Testis (tissue), 3 donors: Measurements from ENCODE around the gene LTBP4. TPM values are rescaled to one million over a fixed set of nuclear protein-coding genes. Genes with fewer than 3 reads are reported as not detected.

Experiments
- DNase-seq: peaks from one replicate; pipeline ENCODE4 v3.0.0-alpha.2; 2019
- H3K27ac ChIP-seq, 2 donors: fragments of 200-600 bp; sonication (generic); one replicate each; pipeline ENCODE4 v1.5.1; 2019
- H3K27me3 ChIP-seq: fragments of 200-600 bp; sonication (generic); one replicate; pipeline ENCODE4 v1.5.1; 2019
- H3K36me3 ChIP-seq: fragments of 200-600 bp; sonication (generic); one replicate; pipeline ENCODE4 v1.5.1; 2017; ENCODE audit warnings: low read depth; ENCODE audit errors: missing control alignments
- H3K4me1 ChIP-seq: fragments of 200-600 bp; sonication (generic); one replicate; pipeline ENCODE4 v1.5.1; 2019
- H3K4me3 ChIP-seq, 2 donors: fragments of 200-600 bp; sonication (generic); one replicate each; pipeline ENCODE4 v1.5.1; 2017 to 2019
- H3K9me3 ChIP-seq: fragments of 200-600 bp; sonication (generic); one replicate; pipeline ENCODE4 v1.5.1; 2017
- POLR2A ChIP-seq: fragments of 450-650 bp; IDR thresholded peaks from one replicate; pipeline ENCODE4 v1.6.1; 2017; ENCODE audit warnings: antibody characterized with exemption, mild to moderate bottlenecking, moderate library complexity
- WGBS, 2 donors: methylation state at CpG; one replicate each; pipeline ENCODE4 v1.1.5; 2018; 5-methylcytosine and 5-hydroxymethylcytosine counted together
- intact Hi-C: fragments of 100-400 bp; cut with DNase I; formaldehyde crosslinking; loops from one replicate; pipeline ENCODE4 v1.15.1; 2023; ENCODE audit warnings: low total_unique reads
- polyA plus RNA-seq: library from polyadenylated mRNA; stranded (reverse); fragments of 350-450 nt; fragmentation: Illumina TruSeq; extraction: RNeasy Lipid Tissue Mini Kit (QIAGEN cat#74804); gene quantifications from one replicate; pipeline ENCODE4 v1.2.3, GENCODE V29; 2014; ENCODE audit warnings: low read depth, low replicate concordance; ENCODE audit not compliant: insufficient read depth
- total RNA-seq, 2 donors: library from RNA; depleted of rRNA; stranded (reverse); fragments of >200 nt; gene quantifications; one replicate each; pipeline ENCODE4 v1.2.3, GENCODE V29; 2016
- TF ChIP-seq, protein P1 (sequence below), 3 experiments: fragments of 450-650 bp in 2 of 3; fragments of 200-600 bp in 1 of 3; sonication (generic) in 1 of 3; IDR thresholded peaks; one replicate each; pipeline ENCODE4 v1.5.1; 2016 to 2019; ENCODE audit warnings: antibody characterized with exemption in 3 of 3, mild to moderate bottlenecking in 2 of 3, moderate library complexity in 1 of 3

Gene LTBP4
- total and polyA plus RNA-seq, 3 donors from 2014 or later = 270 to 417 (median 309) TPM

DNA sequence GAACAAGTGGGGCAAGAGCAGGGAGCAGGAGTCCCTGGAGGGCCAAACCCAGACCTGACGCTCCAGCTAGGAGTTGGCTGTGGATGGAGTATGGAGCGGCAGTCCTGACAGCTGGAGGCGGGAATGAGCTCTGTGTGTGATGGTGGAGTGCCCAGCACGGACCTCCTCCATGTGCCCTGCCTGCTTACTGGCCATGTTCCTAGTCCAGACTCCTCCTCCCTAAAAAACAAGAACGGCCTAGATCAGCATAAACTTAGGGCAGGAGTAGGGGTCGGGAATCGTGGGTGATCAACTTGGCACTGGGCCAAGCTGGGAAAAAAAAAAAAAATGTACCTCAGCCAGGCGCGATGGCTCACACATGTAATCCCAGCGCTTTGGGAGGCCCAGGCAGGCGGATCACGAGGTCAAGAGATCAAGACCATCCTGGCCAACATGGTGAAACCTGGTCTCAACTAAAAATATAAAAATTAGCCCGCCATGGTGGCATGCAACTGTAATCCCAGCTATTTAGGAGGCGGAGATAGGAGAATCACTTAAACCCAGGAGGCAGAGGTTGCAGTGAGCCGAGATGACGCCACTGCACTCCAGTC lies 29.5 kb downstream of the LTBP4 start:
- 60 to 67% methylated on average over 16 of the region's 16 CpGs for WGBS, 2 donors
- Histone ChIP-seq H3K36me3 (no peaks in the 10 kb centered on the region), H3K4me3 (no peak overlapping the region), H3K27ac (no peak overlapping the region), H3K4me1 (peaks cover 12% of the 10 kb centered on the region), H3K27me3 (no peaks in the 10 kb centered on the region), H3K9me3 (no peaks in the 10 kb centered on the region)
- no peak for TF ChIP-seq POLR2A
- intact Hi-C loops = no loop called here
- DNase-seq = no peak

DNA sequence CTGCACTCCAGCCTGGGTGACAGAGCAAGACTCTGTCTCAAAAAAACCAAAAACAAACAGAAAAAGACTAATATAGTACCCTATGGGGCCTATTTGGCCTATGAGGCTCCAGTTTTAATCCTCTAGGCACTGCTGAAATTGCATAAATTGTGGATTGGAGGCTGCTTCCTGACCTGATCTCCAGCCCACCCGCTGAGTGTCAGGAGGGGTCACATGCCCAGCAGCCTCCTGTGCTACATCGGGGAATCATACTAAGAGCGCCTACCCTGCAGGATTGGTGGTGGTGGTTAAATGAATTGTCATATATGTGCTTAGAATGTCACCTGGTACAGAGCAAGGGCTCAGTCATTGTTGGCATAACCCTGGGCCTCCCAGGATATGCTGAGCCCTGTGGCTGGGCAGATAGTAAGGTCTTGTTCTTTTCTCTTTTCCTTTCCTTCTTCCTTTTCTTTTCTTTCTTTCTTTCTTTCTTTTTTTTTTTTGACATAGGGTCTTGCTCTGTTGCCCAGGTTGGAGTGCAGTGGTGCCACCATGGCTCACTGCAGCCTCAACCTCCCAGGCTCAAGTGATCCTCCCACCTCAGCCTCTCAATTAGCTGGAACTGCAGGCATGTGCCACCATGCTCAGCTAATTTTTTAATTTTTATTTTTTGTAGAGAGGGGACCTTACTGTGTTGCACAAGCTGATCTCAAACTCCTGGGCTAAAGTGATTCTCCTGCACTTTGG lies 31.3 kb downstream of the LTBP4 start:
- Histone ChIP-seq H3K9me3 (no peaks in the 10 kb centered on the region), H3K27ac (peak overlapping the region in 1 of 2 donors; percentile 38), H3K36me3 (no peaks in the 10 kb centered on the region), H3K4me1 (peaks cover 13% of the 10 kb centered on the region), H3K27me3 (no peaks in the 10 kb centered on the region), H3K4me3 (no peak overlapping the region)
- intact Hi-C loops = no loop called here
- WGBS, 2 donors = 60 to 66% methylated on average over 1 to 3 of the region's 3 CpGs
- TF ChIP-seq, protein P1, sequence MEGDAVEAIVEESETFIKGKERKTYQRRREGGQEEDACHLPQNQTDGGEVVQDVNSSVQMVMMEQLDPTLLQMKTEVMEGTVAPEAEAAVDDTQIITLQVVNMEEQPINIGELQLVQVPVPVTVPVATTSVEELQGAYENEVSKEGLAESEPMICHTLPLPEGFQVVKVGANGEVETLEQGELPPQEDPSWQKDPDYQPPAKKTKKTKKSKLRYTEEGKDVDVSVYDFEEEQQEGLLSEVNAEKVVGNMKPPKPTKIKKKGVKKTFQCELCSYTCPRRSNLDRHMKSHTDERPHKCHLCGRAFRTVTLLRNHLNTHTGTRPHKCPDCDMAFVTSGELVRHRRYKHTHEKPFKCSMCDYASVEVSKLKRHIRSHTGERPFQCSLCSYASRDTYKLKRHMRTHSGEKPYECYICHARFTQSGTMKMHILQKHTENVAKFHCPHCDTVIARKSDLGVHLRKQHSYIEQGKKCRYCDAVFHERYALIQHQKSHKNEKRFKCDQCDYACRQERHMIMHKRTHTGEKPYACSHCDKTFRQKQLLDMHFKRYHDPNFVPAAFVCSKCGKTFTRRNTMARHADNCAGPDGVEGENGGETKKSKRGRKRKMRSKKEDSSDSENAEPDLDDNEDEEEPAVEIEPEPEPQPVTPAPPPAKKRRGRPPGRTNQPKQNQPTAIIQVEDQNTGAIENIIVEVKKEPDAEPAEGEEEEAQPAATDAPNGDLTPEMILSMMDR (IDR thresholded peaks at IDR 0.05) = no peak
- TF ChIP-seq POLR2A = no peak
- DNase-seq = no peak

DNA sequence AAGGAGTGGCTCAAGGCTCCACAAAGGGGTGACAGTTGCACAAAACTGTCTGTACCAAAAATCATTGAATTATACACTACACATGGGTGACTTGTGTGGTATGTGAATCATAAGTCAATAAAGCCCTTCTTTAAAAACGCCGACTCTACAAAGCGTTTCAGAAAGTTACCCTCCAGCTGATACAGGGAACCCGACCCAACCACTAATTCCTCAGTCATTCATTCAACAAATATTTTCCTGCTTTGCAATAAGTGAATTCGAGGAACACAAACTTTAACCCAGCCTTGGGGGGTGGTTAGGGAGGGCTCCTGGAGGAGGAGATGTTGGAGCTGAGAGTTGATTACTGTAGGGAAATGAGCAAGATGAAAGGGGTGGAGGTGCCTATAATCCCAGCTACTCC lies 32.0 kb downstream of the LTBP4 start:
- Histone ChIP-seq H3K9me3 (no peaks in the 10 kb centered on the region), H3K36me3 (no peaks in the 10 kb centered on the region), H3K27ac (no peak overlapping the region), H3K27me3 (no peaks in the 10 kb centered on the region), H3K4me3 (no peak overlapping the region), H3K4me1 (peaks cover 13% of the 10 kb centered on the region)
- 78 to 80% methylated on average over 5 of the region's 5 CpGs for WGBS, 2 donors
- no peak for DNase-seq
- intact Hi-C loops = no loop called here
- TF ChIP-seq, protein P1 (IDR thresholded peaks at IDR 0.05) = no peak
- TF ChIP-seq POLR2A = no peak

DNA sequence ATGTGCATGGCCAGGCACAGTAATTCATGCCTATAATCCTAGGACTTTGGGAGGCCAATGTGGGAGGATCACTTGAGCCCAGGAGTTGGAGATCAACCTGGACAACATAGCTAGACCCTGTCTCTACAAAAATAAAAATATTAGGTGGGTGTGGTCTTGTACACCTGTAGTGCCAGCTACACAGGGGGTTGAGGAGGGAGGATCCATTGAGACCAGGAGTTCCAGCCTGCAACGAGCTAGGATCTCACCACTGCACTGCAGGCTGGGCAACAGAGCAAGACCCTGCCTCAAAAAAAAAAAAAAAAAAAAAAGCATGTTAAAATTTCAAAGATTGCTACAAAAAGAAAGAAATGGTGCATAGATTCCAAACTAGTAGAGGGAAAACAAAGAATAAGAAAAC lies 37.2 kb downstream of the LTBP4 start:
- intact Hi-C loops = loop anchor here (5.0 kb wide), 1 partner anchor 36 kb away; the partner anchor contains the start of gene LTBP4
- peak overlapping the region in 1 of 2 donors; percentile 41 for H3K27ac ChIP-seq
- H3K27me3 ChIP-seq = no peaks in the 10 kb centered on the region
- TF ChIP-seq, protein P1 (IDR thresholded peaks at IDR 0.05) = no peak
- TF ChIP-seq POLR2A = no peak
- H3K9me3 ChIP-seq = no peaks in the 10 kb centered on the region
- H3K36me3 ChIP-seq = no peaks in the 10 kb centered on the region
- no peak overlapping the region for H3K4me3 ChIP-seq
- 69 to 70% methylated on average over 1 of the region's 1 CpG for WGBS, 2 donors
- H3K4me1 ChIP-seq = peaks cover 29% of the 10 kb centered on the region
- no peak for DNase-seq

DNA sequence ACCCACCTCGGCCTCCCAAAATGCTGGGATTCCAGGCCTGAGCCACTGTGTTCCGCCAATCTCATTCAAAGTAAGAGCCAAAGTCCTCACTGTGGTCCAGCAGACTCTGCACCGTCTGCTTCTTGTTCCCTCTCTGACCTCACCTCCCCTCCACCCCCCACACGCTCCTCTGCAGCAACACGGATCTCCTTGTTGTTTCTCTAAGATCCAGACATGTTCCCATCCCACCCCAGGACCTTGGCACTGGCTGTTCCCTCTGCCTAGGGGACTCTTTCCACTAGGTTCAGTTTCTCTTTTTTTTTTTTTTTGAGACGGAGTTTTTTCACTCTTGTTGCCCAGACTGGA lies 38.4 kb downstream of the LTBP4 start:
- H3K27me3 ChIP-seq = no peaks in the 10 kb centered on the region
- DNase-seq = no peak
- intact Hi-C loops = loop anchor here (5.0 kb wide), 1 partner anchor 37 kb away; the partner anchor contains the start of gene LTBP4
- H3K9me3 ChIP-seq = no peaks in the 10 kb centered on the region
- no peaks in the 10 kb centered on the region for H3K36me3 ChIP-seq
- peak overlapping the region in 1 of 2 donors; percentile 41 for H3K27ac ChIP-seq
- WGBS, 2 donors = 48 to 60% methylated on average over 6 of the region's 6 CpGs
- no peak for TF ChIP-seq POLR2A
- TF ChIP-seq, protein P1 (IDR thresholded peaks at IDR 0.05) = no peak
- H3K4me1 ChIP-seq = peaks cover 23% of the 10 kb centered on the region
- H3K4me3 ChIP-seq = no peak overlapping the region
